ENCODE measurements around the gene DNAJC1.

DNA sequence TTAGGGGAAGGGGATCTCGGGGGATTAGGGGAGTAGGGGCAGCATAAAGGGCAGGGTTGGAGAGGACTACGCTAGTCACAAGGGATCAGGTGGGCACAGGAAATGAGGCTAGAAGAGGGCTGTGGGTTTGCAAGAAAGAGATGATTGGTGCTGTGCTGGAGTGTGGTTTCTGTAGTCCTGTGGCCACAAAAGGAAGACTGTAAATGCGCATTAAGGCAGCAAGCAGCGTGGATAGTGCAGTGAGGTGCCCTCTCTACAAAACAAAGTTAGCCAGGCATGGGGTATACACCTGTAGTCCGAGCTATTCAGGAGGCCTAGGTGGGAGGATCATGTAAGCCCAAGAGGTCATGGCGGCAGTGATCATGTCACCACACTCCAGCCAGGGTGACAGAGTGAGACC is 257.4 kb downstream of the DNAJC1 start:
- TF ChIP-seq, protein P1, sequence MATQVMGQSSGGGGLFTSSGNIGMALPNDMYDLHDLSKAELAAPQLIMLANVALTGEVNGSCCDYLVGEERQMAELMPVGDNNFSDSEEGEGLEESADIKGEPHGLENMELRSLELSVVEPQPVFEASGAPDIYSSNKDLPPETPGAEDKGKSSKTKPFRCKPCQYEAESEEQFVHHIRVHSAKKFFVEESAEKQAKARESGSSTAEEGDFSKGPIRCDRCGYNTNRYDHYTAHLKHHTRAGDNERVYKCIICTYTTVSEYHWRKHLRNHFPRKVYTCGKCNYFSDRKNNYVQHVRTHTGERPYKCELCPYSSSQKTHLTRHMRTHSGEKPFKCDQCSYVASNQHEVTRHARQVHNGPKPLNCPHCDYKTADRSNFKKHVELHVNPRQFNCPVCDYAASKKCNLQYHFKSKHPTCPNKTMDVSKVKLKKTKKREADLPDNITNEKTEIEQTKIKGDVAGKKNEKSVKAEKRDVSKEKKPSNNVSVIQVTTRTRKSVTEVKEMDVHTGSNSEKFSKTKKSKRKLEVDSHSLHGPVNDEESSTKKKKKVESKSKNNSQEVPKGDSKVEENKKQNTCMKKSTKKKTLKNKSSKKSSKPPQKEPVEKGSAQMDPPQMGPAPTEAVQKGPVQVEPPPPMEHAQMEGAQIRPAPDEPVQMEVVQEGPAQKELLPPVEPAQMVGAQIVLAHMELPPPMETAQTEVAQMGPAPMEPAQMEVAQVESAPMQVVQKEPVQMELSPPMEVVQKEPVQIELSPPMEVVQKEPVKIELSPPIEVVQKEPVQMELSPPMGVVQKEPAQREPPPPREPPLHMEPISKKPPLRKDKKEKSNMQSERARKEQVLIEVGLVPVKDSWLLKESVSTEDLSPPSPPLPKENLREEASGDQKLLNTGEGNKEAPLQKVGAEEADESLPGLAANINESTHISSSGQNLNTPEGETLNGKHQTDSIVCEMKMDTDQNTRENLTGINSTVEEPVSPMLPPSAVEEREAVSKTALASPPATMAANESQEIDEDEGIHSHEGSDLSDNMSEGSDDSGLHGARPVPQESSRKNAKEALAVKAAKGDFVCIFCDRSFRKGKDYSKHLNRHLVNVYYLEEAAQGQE (IDR thresholded peaks at IDR 0.05; ENCODE audit: insufficient read depth in 1 of 2, low read depth in 2 of 2, low read length in 1 of 2), result no peak
- TF ChIP-seq, protein P2, sequence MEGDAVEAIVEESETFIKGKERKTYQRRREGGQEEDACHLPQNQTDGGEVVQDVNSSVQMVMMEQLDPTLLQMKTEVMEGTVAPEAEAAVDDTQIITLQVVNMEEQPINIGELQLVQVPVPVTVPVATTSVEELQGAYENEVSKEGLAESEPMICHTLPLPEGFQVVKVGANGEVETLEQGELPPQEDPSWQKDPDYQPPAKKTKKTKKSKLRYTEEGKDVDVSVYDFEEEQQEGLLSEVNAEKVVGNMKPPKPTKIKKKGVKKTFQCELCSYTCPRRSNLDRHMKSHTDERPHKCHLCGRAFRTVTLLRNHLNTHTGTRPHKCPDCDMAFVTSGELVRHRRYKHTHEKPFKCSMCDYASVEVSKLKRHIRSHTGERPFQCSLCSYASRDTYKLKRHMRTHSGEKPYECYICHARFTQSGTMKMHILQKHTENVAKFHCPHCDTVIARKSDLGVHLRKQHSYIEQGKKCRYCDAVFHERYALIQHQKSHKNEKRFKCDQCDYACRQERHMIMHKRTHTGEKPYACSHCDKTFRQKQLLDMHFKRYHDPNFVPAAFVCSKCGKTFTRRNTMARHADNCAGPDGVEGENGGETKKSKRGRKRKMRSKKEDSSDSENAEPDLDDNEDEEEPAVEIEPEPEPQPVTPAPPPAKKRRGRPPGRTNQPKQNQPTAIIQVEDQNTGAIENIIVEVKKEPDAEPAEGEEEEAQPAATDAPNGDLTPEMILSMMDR (IDR thresholded peaks at IDR 0.05), result no peak
- TF ChIP-seq POLR2AphosphoS5 (IDR thresholded peaks at IDR 0.05; ENCODE audit: low read depth, low read length) (no peak), SIN3A (IDR thresholded peaks at IDR 0.05; ENCODE audit: borderline replicate concordance, insufficient read depth, low read depth, low read length) (no peak)

All from Panc1 (cell line).